ENCODE results near the gene IMP4.

DNA sequence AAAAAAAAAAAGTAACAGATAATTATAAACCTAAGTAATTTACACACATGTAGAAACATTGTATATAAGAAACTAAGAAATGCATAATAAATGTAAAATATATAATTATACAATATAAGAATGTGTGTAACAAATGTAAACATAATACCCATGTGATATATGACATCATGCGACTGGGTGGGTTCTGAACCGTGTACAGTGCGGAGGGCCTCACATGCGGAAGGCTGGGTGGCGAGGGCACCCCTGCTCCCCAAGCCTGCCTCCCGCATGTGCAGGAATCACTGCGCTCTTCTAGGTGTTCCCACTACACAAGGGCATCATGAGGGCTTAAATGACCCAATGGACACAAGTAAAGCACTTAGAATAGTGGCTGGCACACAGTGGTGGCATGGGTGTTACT lies 15.2 kb downstream of the IMP4 start:
- no peak for TF ChIP-seq EZH2 (IDR thresholded peaks at IDR 0.05; ENCODE audit: borderline replicate concordance)
- TF ChIP-seq EZH2phosphoT487 (IDR thresholded peaks at IDR 0.05; ENCODE audit: low read depth, severe bottlenecking, unreplicated experiment) = no peak

Data from hepatocyte (in vitro differentiated cells).